Lower lobe of right lung (tissue), 2 donors: ENCODE measurements around the gene HADHB. TPM values are rescaled to one million over a fixed set of nuclear protein-coding genes. Genes with fewer than 3 reads are reported as not detected.
"Not testable (repeated sequence)": the region's sequence is repeated elsewhere in the genome, so short reads cannot be mapped to it uniquely, and the experiment has no call there.

ENCODE experiments used
- ATAC-seq, 2 donors: fragments of 200-7000 bp; cut with Tn5 transposase; one replicate each; pipeline ENCODE4 v1.9.1; 2020 to 2022; ENCODE audit warnings: mild to moderate bottlenecking in 2 of 2, moderate library complexity in 2 of 2
- DNase-seq: peaks from one replicate; pipeline ENCODE4 v3.0.0-alpha.2; 2020
- H3K27ac ChIP-seq: fragments of 200-600 bp; one replicate; pipeline ENCODE4 v1.8.0; 2022
- H3K27me3 ChIP-seq: fragments of 200-600 bp; one replicate; pipeline ENCODE4 v1.8.0; 2022; ENCODE audit warnings: low read depth
- H3K36me3 ChIP-seq: fragments of 200-600 bp; one replicate; pipeline ENCODE4 v1.8.0; 2022; ENCODE audit warnings: mild to moderate bottlenecking
- H3K4me1 ChIP-seq: fragments of 200-600 bp; one replicate; pipeline ENCODE4 v1.8.0; 2022
- H3K4me3 ChIP-seq: fragments of 200-600 bp; one replicate; pipeline ENCODE4 v1.8.0; 2022; ENCODE audit warnings: mild to moderate bottlenecking
- H3K9me3 ChIP-seq: fragments of 200-600 bp; one replicate; pipeline ENCODE4 v1.8.0; 2022
- intact Hi-C: fragments of 100-400 bp; cut with DNase I; formaldehyde crosslinking; loops from one replicate; pipeline ENCODE4 v1.11.0; 2022
- total RNA-seq: library from RNA; stranded (reverse); fragmentation: NEBNext Ultra II Directional; extraction: Animal tissue kit (Norgen Biotek cat#: 25700); gene quantifications from one replicate; pipeline ENCODE4 v1.2.1, GENCODE V29; 2021
- TF ChIP-seq, protein P1 (sequence below): fragments of 200-600 bp; IDR thresholded peaks from one replicate; pipeline ENCODE4 v1.8.0; 2022; ENCODE audit warnings: antibody characterized with exemption, mild to moderate bottlenecking
- donor health status: DM: no; HTN: yes; CAD: no; lungs with severe emphysema.

HADHB gene
- total RNA-seq, 1 donor from 2014 or later, result 119 TPM

DNA sequence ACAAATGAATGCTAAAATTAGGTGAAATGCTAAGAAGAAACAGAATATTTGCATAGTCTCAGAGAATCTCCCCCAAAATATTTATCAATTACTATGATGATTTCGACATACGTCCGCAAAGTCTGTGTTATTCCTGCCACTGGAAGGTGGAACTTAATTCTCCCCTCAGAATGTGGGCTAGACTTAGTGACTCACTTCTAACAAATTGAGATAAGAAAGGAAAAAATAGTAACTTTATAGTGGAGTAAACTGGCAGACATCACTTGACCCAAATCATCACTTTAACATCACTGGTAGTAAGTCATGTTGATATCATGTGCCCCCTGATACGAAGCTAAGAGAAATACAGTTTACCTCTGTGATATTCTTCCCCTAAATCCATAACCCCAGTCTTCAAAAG, 23.5 kb downstream of the HADHB start:
- no peak for DNase-seq
- TF ChIP-seq, protein P1, sequence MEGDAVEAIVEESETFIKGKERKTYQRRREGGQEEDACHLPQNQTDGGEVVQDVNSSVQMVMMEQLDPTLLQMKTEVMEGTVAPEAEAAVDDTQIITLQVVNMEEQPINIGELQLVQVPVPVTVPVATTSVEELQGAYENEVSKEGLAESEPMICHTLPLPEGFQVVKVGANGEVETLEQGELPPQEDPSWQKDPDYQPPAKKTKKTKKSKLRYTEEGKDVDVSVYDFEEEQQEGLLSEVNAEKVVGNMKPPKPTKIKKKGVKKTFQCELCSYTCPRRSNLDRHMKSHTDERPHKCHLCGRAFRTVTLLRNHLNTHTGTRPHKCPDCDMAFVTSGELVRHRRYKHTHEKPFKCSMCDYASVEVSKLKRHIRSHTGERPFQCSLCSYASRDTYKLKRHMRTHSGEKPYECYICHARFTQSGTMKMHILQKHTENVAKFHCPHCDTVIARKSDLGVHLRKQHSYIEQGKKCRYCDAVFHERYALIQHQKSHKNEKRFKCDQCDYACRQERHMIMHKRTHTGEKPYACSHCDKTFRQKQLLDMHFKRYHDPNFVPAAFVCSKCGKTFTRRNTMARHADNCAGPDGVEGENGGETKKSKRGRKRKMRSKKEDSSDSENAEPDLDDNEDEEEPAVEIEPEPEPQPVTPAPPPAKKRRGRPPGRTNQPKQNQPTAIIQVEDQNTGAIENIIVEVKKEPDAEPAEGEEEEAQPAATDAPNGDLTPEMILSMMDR, result no peak
- H3K36me3 ChIP-seq, result peaks cover 23% of the 10 kb centered on the region
- no peak overlapping the region for H3K4me3 ChIP-seq
- peaks cover 10% of the 10 kb centered on the region for H3K4me1 ChIP-seq
- no peak for ATAC-seq
- intact Hi-C loops, result no loop called here
- H3K27me3 ChIP-seq, result no peaks in the 10 kb centered on the region
- no peaks in the 10 kb centered on the region for H3K9me3 ChIP-seq
- no peak overlapping the region for H3K27ac ChIP-seq

DNA sequence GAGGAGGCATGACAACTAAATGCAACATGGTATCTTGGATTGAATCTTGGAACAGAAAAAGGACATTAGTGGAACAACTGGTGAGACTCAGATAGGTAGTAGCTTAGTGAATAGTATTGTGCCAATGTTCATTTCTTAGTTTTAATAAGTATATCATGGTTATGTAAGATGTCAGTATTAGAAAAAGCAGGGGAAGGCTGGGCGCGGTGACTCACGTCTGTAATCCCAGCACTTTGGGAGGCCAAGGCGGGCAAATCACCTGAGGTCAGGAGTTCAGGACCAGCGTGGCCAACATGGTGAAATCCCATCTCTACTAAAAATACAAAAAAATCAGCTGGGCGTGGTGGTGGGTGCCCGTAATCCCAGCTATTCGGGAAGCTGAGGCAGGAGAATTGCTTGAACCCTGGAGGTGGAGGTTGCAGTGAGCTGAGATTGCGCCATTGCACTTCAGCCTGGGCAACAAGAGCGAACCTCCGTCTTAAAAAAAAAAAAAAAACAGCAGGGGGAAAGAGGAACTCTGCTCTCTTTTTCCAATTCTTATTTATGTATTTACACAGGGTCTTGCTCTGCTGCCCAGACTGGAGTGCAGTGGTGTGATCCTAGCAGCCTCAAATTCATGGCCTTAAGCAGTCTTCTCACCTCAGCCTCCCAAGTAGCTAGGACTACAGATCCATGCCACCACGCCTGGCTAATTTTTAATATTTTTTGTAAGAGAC, 24.1 kb downstream of the HADHB start:
- H3K4me1 ChIP-seq, result peaks cover 16% of the 10 kb centered on the region
- intact Hi-C loops, DNase-seq, H3K27me3 ChIP-seq, H3K4me3 ChIP-seq, H3K9me3 ChIP-seq, H3K27ac ChIP-seq: not testable (repeated sequence)
- peaks cover 17% of the 10 kb centered on the region for H3K36me3 ChIP-seq
- ATAC-seq, result peak in 1 of 2 donors; percentile 40

DNA sequence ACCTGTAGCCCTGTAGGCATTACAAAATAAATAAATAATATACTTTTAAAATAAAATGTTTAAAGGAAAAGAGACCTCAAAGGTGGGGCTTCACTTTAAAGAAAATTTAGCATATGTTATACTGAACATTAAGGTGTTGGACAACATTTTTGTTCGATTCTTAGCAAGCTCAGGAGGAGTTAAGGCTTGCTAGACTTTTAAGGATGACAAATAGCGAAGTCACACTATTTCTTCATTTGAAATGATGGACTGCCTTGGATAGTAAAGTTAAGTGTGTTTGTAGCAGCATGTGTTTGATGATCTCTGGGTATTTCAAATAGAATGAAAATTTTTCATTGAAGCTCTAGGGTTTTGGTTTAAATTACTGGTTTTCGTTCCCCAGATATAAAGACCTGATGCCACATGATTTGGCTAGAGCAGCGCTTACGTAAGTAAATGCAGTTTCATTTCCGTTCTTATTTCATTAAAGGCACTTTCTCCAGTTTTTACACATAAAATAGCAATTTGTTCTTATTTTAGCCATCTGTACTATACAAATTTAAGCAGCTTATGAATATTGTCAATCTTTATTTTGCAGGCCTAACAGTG, 24.9 kb downstream of the HADHB start:
- intact Hi-C loops, result no loop called here
- Histone ChIP-seq H3K27ac (no peak overlapping the region), H3K36me3 (peaks cover 8% of the 10 kb centered on the region), H3K9me3 (no peaks in the 10 kb centered on the region), H3K27me3 (no peaks in the 10 kb centered on the region), H3K4me1 (peaks cover 25% of the 10 kb centered on the region), H3K4me3 (no peak overlapping the region)
- TF ChIP-seq, protein P1, result no peak
- DNase-seq, result no peak
- no peak for ATAC-seq

DNA sequence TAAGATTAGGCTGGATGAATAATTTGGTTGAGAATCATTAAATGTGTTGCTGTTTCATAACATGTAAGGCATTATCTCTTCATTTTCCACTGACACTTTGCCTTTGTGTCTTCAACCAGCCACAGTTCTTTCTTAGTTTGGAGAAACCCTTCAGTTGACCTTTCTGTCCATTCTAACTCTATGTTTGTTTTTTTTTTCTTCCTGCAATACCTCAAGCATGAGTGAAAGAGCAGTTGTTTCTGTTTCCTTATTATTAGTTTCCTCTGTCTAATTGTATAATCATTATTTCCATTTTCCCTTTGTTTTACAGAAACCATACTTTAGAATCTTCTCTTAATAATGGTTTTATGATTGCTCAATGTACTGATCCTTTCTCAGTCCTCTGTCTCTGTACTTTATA, 25.6 kb downstream of the HADHB start:
- H3K27me3 ChIP-seq, result no peaks in the 10 kb centered on the region
- no peak for ATAC-seq
- no peak for DNase-seq
- H3K27ac ChIP-seq, result no peak overlapping the region
- TF ChIP-seq, protein P1, result no peak
- peaks cover 6% of the 10 kb centered on the region for H3K36me3 ChIP-seq
- intact Hi-C loops, result no loop called here
- no peaks in the 10 kb centered on the region for H3K9me3 ChIP-seq
- H3K4me1 ChIP-seq, result peaks cover 30% of the 10 kb centered on the region
- H3K4me3 ChIP-seq, result no peak overlapping the region

DNA sequence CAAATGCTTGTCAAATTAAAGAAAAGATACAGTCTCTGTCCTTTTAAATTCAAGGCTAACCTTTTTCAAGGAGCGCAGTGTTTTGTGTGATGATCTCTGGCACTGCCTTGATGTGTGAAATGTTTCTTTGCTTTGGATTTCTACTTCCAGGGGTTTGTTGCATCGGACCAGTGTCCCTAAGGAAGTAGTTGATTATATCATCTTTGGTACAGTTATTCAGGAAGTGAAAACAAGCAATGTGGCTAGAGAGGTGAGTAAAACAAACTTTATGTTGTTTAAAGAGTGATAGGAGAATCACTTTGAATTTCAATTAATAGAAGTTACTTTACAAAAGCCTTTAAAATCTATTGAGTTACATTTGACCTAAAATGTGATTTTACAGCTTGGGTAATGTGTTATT, 28.8 kb downstream of the HADHB start:
- no peak for DNase-seq
- H3K27me3 ChIP-seq, result no peaks in the 10 kb centered on the region
- H3K4me3 ChIP-seq, result no peak overlapping the region
- ATAC-seq, result peak; percentile 39 to 51
- TF ChIP-seq, protein P1, result no peak
- intact Hi-C loops, result no loop called here
- no peaks in the 10 kb centered on the region for H3K9me3 ChIP-seq
- peaks cover 30% of the 10 kb centered on the region for H3K4me1 ChIP-seq
- H3K27ac ChIP-seq, result peak overlapping the region; percentile 64
- peaks cover 34% of the 10 kb centered on the region for H3K36me3 ChIP-seq

DNA sequence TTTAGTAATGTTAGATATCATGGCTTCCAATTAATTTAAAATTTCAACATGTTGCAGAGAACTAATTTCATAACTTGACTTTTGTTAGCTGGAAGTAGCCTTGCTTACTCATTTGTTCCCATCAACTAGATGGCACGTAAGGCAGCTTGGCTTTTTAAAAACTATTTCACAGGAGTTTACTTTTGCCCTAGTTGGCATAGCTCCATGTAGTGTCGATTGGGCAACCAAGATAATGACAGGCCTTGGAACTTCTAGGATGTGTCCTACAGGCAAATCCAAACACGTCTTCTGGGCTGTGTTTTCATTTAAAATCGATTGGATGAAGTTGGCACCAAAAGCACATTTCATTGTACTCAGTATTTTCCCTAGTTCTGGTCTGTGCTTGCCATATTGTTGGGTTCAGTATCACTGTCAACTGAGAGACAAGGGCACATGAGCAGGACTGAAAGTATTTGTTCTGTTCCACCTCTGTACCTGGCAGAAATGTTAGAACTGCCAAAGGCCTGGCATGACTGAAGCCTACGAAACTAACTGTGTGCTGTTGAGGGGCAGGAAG, 29.4 kb downstream of the HADHB start:
- H3K4me1 ChIP-seq, result peaks cover 30% of the 10 kb centered on the region
- H3K9me3 ChIP-seq, result no peaks in the 10 kb centered on the region

More for the DNA sequence above, 29.4 kb downstream of the HADHB start:
- H3K36me3 ChIP-seq, result peaks cover 40% of the 10 kb centered on the region
- H3K27ac ChIP-seq, result peak overlapping the region; percentile 64
- H3K27me3 ChIP-seq, result no peaks in the 10 kb centered on the region
- no peak for DNase-seq
- intact Hi-C loops, result no loop called here
- TF ChIP-seq, protein P1, result no peak
- H3K4me3 ChIP-seq, result no peak overlapping the region
- ATAC-seq, result peak; percentile 90 to 92
